ENCODE data around the gene PDCL2. TPM values are rescaled to one million over a fixed set of nuclear protein-coding genes. Genes with fewer than 3 reads are reported as not detected.

Gene PDCL2
- total RNA-seq, 1 donor from 2014 or later: not detected

DNA sequence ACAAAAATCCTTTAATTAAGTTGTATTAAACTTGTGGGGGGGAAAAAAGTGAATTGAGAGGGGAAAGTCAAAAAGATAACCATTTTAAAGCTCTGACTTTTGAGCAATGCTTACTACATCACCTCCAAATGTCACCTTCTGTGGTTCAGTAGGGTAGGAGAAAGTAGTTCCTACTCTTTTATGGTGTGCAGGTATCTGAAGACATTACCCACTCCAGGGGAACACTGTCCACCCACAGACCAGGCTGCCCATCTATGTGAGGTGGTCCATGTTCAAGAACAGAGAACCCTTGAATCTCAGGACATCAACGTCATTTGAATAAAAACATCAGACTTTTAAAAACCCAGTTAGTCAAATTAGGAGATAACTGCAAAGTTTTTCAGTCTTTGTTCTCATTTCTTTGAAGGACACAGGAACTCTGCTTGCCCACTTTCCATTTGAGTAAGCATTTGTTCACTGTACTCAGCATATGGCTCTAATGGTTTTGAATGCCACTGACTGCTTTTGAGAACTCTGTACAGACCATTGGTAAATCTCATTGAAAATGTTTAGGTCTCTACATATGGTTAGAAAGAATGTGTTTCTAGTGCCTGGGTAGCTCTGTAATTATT lies 25.6 kb upstream of the PDCL2 start:
- TF ChIP-seq, protein P1, sequence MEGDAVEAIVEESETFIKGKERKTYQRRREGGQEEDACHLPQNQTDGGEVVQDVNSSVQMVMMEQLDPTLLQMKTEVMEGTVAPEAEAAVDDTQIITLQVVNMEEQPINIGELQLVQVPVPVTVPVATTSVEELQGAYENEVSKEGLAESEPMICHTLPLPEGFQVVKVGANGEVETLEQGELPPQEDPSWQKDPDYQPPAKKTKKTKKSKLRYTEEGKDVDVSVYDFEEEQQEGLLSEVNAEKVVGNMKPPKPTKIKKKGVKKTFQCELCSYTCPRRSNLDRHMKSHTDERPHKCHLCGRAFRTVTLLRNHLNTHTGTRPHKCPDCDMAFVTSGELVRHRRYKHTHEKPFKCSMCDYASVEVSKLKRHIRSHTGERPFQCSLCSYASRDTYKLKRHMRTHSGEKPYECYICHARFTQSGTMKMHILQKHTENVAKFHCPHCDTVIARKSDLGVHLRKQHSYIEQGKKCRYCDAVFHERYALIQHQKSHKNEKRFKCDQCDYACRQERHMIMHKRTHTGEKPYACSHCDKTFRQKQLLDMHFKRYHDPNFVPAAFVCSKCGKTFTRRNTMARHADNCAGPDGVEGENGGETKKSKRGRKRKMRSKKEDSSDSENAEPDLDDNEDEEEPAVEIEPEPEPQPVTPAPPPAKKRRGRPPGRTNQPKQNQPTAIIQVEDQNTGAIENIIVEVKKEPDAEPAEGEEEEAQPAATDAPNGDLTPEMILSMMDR (IDR thresholded peaks at IDR 0.05): no peak
- H3K4me1 Mint-ChIP-seq: no peaks in the 10 kb centered on the region
- no peaks in the 10 kb centered on the region for H3K9me3 Mint-ChIP-seq
- H3K27me3 Mint-ChIP-seq: peaks cover 2% of the 10 kb centered on the region
- no peaks in the 10 kb centered on the region for H3K36me3 Mint-ChIP-seq (ENCODE audit: low read depth)
- ChIA-PET CTCF (no interaction called here), POLR2A (interaction anchor here (0.6 to 0.7 kb wide), 2 partner anchors 287 to 653 kb away, joined by 3 read pairs; no protein-coding TSS in a partner anchor)
- no peak for DNase-seq
- no peak for ATAC-seq (ENCODE audit: low read depth)
- H3K4me3 Mint-ChIP-seq: no peak overlapping the region
- no peak overlapping the region for H3K27ac Mint-ChIP-seq
- intact Hi-C loops (cut with micrococcal nuclease): no loop called here

DNA sequence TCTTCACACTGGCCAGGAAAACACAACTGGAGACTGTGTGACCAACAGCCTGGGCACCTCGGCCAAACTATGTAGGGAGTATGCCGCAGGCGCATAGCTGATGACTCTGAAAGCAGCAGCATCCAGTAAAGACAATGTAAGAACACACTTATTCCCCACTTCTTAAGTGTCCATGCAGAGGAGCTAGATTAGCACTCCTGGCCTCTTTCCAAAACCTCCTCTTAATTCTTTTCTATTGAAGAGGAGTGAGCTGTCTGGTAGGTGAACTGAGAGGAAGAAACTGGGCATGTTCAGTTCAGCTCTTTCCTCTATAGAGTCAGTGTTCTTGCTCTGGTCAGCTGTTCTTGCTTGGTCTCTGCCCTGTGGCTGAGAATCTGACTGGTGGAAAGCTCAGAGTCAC lies 23.0 kb upstream of the PDCL2 start:
- H3K4me3 Mint-ChIP-seq: no peak overlapping the region
- DNase-seq (no peak), ATAC-seq (ENCODE audit: low read depth) (no peak)
- no peaks in the 10 kb centered on the region for H3K36me3 Mint-ChIP-seq (ENCODE audit: low read depth)
- ChIA-PET POLR2A (no interaction called here), CTCF (no interaction called here)
- no peaks in the 10 kb centered on the region for H3K4me1 Mint-ChIP-seq
- intact Hi-C loops (cut with micrococcal nuclease): no loop called here
- H3K27me3 Mint-ChIP-seq: peaks cover 2% of the 10 kb centered on the region
- H3K9me3 Mint-ChIP-seq: no peaks in the 10 kb centered on the region
- no peak overlapping the region for H3K27ac Mint-ChIP-seq
- TF ChIP-seq, protein P1 (IDR thresholded peaks at IDR 0.05): no peak

DNA sequence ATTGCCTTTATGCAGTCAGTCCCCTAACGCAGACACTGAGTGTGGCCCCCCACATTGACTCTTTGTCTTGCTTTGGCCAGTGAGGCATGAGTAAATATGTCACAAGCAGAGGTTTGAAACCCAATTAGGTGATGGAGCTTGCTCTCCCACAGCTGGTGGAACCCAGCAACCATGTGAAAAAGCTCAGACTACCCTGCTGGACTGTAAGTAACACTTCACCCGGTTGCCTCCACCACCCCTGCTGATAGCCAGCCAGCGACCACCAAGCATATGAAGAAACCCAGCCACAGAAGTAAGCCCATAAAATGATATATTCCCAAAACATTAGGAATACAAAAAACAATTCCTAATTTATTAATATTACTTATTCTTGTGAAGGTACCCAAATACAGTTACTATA lies 21.6 kb upstream of the PDCL2 start:
- H3K27ac Mint-ChIP-seq: no peak overlapping the region
- H3K36me3 Mint-ChIP-seq (ENCODE audit: low read depth): no peaks in the 10 kb centered on the region
- H3K4me3 Mint-ChIP-seq: no peak overlapping the region
- POLR2A ChIA-PET: no interaction called here
- no peak for DNase-seq
- CTCF ChIA-PET: no interaction called here
- TF ChIP-seq, protein P1 (IDR thresholded peaks at IDR 0.05): no peak
- H3K4me1 Mint-ChIP-seq: no peaks in the 10 kb centered on the region
- no peak for ATAC-seq (ENCODE audit: low read depth)
- H3K9me3 Mint-ChIP-seq: no peaks in the 10 kb centered on the region
- intact Hi-C loops (cut with micrococcal nuclease): no loop called here
- H3K27me3 Mint-ChIP-seq: peaks cover 2% of the 10 kb centered on the region

DNA sequence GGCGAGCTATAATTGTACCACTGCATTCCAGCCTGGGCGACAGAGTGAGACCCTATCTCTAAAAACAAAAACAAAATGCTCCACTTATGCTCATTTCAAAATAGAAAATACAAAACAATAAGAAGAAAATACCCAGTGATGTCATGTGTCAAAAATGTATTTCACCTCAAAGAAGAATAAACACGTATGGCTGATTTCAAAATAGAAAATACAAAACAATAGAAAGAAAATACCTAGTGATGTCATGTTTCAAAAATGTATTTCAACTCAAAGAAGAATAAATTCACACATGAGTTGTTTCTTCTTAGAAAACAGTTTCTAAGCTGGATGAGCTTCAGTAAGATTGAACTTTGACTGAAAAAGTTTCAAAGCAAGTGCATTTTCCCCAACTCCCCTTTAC lies 20.3 kb upstream of the PDCL2 start:
- Mint-ChIP-seq H3K4me1 (no peaks in the 10 kb centered on the region), H3K4me3 (no peak overlapping the region), H3K9me3 (no peaks in the 10 kb centered on the region), H3K27ac (no peak overlapping the region), H3K27me3 (peaks cover 2% of the 10 kb centered on the region), H3K36me3 (ENCODE audit: low read depth) (no peaks in the 10 kb centered on the region)
- TF ChIP-seq, protein P1 (IDR thresholded peaks at IDR 0.05): no peak
- ATAC-seq (ENCODE audit: low read depth) (no peak), DNase-seq (no peak)
- CTCF ChIA-PET: no interaction called here
- POLR2A ChIA-PET: no interaction called here
- intact Hi-C loops (cut with micrococcal nuclease): no loop called here

DNA sequence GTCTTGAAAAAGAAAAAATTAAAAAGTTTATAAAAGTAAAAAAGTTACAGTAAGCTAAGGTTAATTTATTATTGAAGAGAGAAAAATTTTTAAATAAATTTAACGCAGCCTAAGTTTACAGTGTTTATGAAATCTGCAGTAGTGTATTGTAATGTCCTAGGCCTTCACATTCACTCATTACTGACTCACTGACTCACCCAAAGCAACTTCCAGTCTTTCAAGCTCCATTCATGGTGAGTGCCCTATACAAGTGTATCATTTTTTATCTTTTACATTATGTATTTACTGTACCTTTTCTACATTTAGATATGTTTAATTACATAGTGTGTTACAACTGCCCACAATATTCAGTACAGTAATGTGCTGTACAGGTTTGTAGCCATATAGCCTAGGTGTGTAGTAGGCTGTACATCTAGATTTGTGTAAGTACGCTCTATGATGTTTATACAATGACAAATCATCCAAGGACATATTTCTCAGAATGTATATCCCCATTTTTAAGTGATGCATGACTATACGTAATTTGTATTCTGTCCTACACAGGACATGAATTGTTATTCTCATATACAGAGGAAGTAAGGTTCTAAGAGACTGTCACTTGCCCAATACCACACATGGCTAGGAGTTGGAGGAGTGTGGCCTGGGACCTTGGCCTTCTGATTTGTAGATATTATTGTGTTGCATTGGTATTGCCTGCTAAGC lies 19.5 kb upstream of the PDCL2 start:
- Mint-ChIP-seq H3K36me3 (ENCODE audit: low read depth) (no peaks in the 10 kb centered on the region), H3K27ac (no peak overlapping the region), H3K4me1 (no peaks in the 10 kb centered on the region), H3K4me3 (no peak overlapping the region), H3K27me3 (peaks cover 2% of the 10 kb centered on the region), H3K9me3 (no peaks in the 10 kb centered on the region)
- intact Hi-C loops (cut with micrococcal nuclease): no loop called here
- CTCF ChIA-PET: no interaction called here
- DNase-seq: no peak
- TF ChIP-seq, protein P1 (IDR thresholded peaks at IDR 0.05): no peak
- no peak for ATAC-seq (ENCODE audit: low read depth)
- POLR2A ChIA-PET: no interaction called here
